Measurements from ENCODE around the gene SNTA1.
"Not testable (repeated sequence)": the region's sequence is repeated elsewhere in the genome, so short reads cannot be mapped to it uniquely, and the experiment has no call there.

Gene SNTA1

DNA sequence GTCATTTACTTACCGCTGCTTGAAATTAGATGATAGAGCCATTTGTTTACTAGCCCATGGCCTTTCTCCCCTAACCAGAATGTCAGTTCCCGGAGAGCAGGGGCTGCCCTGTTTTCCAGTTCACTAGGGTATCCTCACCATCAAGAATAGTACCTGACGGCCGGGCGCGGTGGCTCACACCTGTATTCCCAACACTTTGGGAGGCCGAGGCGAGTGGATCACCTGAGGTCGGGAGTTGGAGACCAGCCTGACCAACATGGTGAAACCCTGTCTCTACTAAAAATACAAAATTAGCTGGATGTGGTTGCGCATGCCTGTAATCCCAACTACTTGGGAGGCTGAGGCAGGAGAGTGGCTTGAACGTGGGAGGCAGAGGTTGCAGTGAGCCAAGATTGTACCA, 19.7 kb downstream of the SNTA1 start:
- DNase-seq, result not testable (repeated sequence)

DNA sequence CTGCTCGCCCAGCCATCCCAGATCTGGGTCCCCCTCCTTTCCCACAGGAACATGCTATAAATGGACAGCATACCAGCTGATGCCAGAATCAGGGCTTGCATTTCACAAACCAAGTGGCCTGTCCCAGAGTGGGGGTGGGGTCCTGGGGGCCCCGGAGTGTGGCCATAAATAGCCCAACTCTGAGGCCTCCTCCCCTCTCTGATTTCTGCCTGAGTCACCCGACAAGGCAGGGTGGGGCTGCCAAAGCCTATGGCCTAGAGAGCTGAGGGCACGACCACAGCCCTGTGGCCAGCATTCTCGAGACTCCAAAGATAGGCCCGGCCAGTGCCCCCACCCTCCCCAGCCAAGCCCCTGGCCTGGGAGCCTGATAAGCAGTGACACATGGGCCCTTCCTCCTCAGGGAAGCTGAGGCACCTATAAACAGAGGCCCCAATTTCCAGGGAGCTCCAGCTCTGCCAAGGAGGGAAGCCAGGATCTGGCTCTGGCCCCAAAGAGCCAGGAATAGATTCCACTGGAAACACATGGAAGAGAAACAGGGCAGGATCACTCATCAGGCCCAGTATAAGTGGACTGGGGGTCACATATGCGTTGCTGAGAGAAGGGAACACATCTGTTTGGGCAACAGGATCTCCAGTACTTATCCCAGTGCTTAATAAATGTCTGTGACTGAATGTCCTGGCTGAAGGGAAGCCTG, 20.3 kb downstream of the SNTA1 start:
- DNase-seq, result no peak

DNA sequence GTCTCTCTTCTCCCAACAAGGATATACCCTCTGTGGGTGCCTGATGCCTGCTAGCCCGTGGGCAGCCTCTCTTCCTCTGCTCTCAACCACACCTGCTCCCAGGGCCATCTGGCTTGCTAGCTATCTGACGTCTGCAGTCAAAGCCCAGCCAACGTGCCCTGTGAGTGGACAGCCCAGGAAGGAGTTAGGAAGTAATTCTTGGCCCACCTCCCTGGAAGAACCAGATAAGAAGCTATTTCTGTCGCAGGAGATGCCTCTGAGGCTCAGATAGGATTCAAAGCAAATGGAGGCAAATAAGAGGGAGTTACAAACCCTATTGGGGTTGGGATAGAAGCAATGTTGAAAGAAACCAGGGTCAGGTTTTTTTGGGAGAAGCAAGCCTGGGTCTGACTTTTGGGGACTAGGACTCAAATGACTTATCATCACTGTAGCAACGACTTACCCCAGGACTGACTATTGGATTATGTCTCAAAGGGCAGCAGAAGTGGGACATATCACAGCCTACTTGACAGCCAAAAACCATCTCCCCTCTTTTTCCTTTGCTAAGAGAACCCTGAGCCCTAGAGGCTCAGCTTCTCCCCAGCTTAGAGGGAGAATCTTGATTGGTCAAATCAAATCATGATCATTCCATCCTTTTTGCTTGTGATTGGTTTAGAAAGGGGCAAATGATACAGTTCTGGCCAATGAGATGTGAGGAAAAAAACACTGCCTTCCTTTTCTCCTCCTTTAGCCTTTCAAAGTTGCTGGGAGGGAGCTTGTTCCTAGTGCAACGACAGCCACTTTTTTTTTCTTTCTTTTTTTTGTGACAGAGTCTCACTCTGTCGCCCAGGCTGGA, 24.2 kb downstream of the SNTA1 start:
- no peak for DNase-seq

DNA sequence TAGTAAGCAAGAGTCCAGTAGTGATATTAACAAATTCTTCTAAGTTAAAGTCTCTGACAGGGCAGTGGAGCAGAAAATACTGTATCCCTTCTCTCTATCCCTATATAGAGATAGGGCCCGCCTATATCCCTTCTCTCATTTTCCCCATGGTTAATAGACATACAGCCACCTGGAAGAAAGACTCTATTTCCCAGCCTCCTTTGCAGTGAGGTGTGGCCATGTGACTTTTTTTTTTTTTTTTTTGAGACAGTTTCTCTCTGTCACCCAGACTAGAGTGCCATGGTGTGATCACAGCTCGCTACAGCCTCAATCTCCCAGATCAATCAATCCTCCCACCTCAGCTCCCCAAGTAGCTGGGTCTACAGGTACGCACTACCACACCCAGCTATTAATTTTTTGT, 25.5 kb downstream of the SNTA1 start:
- DNase-seq, result no peak

DNA sequence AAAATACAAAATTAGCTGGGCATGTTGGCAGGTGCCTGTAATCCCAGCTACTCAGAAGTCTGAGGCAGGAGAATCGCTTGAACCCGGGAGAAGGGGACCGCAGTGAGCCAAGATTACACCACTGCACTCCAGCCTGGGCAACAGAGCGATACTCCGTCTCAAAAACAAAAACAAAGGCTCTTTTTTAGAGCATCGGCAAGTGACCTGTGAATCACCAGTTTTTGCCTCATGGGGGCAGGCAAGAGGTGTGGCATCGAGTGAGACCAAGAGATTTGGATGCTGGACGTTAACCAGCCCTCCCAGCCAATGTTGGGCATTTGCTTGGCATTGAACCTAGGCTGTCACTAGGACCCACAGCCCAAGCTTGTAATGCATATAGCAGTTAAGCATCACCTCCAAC, 27.6 kb downstream of the SNTA1 start:
- DNase-seq, result no peak

DNA sequence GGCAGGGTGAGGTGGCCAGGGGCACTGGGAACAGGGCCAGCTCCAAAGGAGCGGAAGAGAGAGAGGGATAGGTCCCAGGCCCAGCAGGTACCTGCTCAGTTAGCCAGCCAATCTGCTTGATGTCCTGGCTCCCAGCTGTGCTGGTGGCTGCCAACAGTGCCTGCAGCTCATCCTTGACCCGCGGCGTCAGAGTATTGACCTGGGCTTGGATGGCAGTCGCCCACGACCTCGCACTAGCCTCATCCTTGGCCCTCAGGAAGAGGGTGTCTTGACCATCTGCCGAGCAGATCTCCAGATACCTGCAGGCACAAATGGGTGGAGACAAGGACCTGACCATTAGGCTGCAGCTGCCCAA, 31.1 kb downstream of the SNTA1 start:
- DNase-seq, result no peak

DNA sequence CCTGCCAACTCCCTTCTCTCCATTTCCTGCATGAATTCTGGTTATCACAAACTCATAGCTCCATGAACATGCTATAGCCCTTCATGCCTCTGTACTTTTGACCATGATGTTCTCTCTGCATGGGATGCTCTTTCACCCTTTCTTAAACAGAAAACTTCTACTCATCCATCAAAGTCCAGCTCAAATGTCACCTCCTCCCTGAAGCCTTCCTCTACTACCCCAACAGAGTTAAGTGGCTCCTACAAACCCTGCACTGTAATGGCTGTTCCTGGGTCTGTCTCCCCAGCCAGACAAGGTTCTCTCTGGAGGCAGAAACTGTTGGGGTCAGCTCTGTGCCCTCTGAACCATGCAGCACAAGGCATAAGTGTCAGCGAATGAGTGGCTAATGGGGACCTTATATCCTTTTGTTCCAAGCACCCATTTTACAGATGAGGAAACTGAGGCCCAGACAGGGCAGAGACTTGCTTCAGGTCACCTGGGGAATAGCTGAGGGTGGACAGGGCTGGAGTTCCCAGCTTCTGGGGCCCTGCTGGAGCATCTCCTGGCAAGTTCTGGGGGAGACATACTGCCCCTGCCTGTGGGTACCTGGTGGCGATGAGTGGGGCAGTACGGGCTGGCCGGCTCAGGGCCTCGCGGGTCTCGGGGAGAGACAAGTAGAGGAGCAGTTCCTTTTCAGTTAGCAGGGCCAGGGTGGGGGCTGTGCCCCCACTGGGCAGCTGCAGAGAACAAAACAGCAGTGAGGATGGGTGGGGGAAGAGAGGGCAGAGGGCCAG, 31.7 kb downstream of the SNTA1 start:
- no peak for DNase-seq

DNA sequence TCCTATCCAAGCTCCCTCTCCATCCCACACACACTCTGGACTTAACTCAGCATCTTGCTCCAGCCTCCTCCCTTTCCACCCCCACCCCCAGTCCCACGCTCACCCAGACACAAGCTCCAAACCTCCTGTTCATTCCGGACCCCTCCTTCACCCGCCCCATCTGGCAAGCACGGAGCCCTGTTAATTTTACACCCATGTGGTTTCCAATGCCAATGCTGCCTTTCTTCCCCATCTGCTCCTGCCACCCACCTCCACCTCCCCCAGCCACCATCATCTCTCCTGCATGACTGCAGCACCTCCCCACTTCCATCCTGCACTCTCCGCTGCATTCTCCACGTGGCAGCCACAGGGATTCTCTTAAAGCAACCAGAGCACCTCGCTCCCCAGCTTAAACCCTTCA, 32.3 kb downstream of the SNTA1 start:
- no peak for DNase-seq

DNA sequence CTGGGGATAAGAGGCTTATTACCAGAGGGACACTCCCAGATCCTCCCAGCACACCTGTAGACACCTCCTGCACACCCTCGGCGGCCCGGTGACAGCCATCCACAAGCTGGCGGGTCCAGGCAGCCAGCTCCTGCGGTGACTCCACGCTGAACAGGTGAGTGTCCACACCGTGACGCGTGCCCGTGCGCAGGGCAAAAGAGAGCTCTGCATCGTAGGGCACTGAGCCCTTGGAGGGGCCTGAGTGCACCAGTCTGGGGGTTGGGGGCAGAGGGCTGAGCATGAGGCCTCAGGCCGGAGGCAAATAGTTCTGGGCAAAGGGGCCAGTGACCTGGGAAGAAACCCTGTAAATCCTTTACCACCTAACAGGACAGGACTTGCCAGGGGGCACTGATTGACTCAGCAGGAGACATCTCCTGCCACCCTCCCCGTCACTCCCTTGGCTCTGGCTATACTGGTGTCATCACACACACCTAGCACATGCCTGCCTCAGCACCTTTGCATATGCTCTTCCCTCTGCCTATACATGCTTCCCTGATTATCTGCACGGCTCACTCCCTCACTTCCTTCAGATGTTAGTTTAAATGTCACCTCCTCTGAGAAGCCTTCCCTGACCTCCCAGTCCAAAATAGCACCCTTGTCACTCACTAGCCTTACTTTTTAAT, 33.4 kb downstream of the SNTA1 start:
- DNase-seq, result no peak

DNA sequence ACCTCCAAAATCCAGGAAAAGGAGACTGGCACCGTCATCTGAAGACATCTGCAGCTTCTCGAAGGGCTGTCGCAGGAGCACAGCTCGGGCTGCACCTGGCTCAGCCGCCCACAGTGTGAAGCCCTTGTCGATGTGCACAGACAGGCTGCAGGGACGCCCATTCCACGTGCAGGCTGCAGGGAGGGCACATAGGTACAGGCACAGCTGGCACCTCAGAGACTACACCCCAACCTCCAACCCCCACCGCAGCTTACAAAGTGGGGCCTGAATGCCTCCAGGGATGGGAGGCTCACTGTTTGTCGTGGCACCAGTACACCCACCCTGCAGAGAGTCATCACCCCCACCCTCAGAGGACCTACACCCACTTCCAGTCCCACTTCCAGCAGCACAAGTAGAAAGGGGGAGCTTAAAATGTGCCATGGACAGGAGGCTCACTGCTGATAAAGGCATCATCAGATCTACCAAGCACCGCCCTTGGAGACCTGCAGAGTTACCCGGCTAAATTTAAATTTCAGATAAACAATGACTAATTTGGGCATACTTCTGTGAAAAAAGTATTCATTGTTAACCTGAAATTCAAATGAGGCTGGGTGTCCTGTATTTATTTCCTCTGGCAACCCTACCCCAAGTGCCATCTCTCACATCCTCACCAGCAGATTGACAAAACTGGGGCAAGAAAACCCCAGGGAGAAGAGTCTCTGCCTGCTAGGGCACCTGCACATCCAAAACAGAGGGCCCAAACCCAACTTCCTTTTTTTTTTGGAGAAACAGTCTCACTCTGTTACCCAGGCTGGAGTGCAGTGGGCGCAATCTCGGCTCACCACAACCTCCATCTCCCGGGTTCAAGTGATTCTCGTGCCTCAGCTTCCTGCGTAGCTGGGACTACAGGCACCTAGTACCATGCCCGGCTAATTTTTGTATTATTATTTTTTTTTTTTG, 34.6 kb downstream of the SNTA1 start:
- DNase-seq, result no peak

DNA sequence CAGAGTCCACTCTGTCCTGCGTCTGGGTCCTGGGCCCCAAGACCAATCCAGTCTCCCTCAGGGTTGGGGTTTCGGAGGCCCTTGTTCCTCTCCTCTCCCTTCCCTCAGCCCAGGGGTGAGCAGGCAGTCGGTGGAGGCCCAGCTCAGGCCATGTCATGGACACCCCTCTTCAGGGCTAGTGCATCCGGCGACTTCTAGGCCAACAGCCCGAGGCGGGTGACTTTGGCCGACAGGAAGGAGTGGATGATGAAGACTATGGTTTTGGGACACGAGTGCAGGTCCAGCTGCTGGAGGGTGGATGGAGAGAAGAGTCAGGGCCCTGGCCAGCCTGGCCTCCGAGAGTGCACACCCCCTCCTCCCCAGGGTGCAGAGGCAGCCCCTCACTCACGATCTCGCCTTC, 35.2 kb downstream of the SNTA1 start:
- no peak for DNase-seq

DNA sequence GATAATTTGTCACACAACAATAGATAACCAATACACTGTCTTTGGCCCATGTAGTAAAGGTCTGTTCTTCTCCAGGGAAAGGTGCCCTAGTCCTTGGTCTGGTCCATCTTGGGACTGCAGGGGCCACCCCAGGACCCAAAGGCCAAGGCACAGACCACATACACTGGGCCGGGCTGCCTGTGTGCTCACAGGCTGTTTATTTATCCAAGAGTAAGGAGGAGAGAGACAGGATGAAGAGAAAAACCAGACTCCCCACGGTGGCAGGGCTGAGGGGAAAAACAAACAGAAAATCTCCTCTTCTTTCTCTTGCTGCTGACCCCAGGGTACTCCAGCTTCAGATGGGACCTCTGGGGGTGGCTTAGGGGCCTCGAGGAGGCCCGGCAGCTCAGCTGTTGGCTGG, 35.8 kb downstream of the SNTA1 start:
- DNase-seq, result no peak

DNA sequence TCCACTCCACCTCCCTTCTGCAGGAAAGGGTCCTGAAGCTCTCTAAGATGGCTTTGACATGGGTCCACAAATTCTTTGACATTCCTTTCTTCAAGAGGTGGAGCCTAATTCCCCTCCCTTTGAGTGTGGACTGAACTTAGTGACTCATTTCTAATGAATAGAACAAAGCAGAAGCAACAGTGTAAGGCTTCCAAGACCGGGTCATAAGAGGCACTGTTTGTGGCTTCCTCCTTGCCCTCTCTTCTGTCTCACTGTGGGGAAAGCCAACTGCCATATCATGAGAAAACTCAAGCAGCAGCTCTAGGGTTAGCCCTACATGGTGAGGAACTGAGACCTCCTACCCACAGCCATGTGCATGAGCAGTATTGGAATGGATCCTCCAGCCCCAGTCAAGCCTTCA, 36.3 kb downstream of the SNTA1 start:
- no peak for DNase-seq

DNA sequence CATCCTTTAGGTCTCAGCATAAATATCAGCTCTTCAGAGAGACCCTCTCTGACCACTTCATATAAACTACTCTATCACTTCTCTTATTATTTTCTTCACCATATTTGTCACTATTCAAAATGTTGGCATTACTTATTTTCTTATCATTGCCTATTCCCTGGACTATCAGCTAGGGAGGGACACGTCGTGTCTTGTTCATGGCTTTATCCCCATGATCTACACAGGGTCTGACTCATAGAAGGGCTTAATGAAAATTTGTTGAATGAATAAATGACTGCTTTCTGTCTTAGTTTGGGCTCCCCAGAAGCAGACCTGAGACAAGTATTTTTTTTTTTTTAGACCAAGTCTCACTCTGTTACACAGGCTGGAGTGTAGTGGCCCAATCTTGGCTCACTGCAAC, 39.3 kb downstream of the SNTA1 start:
- DNase-seq, result no peak

DNA sequence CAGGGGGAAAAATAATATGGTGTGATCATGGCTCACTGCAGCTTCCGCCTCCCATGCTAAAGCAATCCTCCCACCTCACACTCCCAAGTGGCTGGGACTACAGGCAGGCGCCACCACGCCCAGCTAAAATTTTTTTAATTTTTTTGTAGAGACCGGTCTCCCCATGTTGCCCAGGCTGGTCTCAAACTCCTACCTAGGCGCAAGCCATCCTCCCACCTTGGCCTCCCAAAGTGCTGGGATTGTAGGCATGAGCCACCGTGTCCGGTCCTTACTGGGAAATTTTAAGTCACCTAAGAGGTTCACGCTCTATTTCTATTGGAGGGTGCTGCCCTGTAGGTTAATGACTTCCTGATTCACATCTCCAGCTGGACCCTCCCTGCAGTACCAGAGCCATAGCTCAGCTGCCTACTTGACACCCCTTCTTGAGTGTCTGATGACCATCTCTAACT, 41.6 kb downstream of the SNTA1 start:
- no peak for DNase-seq

DNA sequence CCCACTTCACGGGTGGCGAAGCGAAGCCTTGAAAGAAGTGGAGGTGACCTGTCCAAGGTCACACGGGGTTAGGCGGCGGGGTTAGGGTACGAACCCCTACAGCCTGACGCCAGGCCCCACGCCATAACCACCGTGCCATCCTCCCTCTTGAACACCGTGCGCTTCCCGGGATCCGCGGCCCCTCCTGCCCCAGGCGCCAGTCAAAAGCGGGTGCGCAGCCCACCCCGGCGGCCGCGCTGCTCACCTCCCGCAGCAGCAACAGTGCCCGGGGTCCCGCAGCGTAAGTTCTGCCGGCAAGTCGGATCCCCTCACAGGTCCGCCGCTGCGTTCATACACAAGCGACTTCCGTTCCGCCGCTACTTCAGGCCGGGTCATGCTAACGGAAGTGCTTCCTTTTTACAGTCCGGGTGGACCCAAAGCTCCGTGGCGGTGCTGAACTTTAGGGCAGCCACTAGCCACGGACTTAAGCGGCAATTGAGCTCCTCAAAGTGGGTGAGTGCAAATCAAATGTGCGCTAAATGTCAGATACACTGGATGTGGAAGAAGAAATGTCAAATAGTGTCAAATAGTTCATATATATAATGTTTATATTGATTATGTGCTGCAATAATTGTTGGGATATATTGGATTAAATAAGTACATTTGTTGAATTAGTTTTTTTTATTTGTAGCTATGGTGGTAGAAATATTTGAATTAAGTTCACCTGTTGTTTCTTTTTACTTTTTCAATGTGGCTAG, 42.2 kb downstream of the SNTA1 start, which contains the start of gene CDK5RAP1:
CDK5RAP1 (minus strand) TSS at position 336 of the 737 bp plus-strand sequence. CDS start 4,455 bp downstream, outside the sequence.
- DNase-seq, result peak; percentile 85 to 86

DNA sequence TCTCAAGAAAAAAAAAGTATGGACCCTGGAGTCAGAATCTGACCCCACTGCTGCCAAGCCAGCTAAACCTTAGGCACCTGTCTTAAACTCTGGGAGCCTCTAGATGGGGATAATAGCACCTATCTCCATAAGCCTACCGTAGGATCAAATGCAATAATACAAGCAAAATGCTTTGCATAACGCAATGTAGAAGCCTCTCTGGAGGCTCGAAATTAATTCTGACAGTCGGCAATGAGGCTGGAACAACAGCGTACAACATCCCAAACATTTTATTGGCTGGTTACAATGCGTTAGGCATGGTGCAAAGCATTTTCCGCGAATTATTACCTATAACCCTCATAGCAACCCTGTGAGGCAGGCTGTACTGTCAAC, 42.8 kb downstream of the SNTA1 start:
- no peak for DNase-seq

DNA sequence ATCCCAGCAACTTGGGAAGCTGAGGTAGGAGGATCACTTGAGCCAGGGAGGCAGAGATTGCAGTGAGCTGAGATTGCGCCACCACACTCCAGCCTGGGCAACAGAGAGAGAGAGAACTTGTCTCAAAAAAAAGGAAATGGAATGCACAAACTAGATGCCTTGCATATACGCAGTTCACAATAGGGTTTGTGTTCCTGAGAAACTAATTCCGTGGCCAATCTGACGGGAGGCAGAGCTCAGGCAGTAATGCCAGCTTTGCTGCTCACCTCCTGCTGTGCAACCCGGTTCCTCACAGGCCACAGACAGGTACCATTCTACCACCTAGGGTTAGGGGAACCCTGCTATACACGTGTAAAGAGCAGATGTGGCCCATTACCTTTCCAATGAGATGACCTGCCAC, 43.6 kb downstream of the SNTA1 start:
- no peak for DNase-seq

DNA sequence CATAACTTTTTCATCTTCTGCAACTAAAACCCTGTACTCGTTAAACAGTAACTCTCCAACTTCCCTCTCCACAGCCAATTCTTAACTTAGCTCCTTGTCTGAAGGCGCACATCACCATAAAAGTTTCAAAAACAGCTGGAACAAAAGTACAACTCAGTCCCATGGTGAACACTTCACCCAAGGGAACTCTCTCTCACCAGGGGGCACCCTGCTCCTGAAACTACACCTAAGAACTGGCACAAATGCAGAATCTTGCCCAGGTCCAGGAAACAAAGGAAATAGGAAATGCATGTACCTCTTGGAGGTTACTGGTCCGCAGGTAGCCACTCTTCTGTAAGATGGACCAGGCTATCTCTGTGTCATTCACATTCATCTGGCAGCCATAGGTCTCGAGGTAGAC, 48.8 kb downstream of the SNTA1 start:
- DNase-seq, result no peak

DNA sequence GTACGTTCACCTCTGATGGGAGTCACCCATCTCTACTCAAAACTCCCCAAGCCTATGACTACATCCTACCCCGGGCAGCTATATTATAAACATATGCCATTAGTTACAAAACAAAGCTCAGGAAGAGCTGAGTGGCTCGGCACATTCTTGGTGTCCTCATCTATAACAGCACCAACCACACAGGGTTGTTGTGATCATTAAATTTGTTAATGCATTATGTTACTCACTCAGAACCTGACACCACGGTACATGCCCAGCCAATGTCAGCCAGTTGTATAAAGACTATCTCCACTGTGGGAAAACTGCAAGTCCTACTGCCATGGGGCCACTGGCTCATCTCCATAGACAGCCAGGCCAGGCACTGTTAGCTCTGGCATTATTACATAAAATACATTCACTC, 50.0 kb downstream of the SNTA1 start:
- no peak for DNase-seq

DNA sequence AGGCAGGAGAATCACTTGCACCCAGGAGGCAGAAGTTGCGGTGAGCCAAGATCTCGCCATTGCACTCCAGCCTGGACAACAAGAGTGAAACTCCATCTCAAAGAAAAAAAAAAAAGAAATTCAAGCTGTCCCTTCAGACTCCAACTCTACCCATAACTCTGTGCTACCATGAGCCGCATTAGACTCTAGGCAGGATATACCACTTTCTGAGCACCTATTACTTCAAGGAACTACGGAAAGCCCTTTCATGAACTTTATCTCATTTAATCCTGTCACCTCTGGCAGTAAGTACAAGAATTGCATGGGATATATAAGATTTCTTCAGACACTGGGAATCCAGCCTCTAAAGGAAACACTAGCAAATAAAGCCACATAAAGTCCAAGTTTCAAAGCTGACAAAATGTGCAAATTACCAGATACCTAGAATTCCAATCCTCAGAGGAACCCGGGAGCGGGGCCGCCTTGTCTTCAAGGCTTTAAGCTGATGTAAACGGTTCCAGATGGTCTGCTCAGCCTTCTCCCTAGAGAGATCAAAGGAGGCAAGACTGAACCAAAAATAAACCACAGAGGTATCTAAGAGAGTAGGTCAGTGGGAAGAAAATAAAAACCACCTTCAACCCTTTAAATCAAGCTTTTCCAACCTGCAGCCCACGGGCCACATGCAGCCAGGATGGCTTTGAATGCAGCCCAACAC, 51.7 kb downstream of the SNTA1 start:
- no peak for DNase-seq
